Panc1 (cell line): ENCODE measurements around the gene RLN1. TPM values are rescaled to one million over a fixed set of nuclear protein-coding genes. Genes with fewer than 3 reads are reported as not detected.

Source experiments
- ATAC-seq: fragments of 200-7000 bp; cut with Tn5 transposase; 2 replicates; pipeline ENCODE4 v1.9.1; 2020; ENCODE audit warnings: mild to moderate bottlenecking, moderate library complexity
- BruUV-seq: library from RNA; stranded (reverse); fragments of 400-500 nt; replicated peaks from 2 replicates; lab custom pipeline; 2021; lab: Mats Ljungman, UMichigan
- CTCF ChIA-PET: fragments of 300-600 bp; sonication (Branson Sonifier 250); formaldehyde crosslinking; loops from one replicate; lab custom pipeline; 2022; ENCODE audit warnings: antibody characterized with exemption; lab: Charles Lee
- POLR2A ChIA-PET: fragments of 300-600 bp; sonication (Branson Sonifier 250); formaldehyde crosslinking; loops from one replicate; lab custom pipeline; 2022; ENCODE audit warnings: antibody characterized with exemption; lab: Charles Lee
- DNase-seq: peaks from one replicate; pipeline ENCODE4 v3.0.0-alpha.2; 2010; ENCODE audit warnings: low read depth, low spot score
- H3K27ac ChIP-seq: 2 replicates; pipeline ENCODE4 v1.5.1; 2011; ENCODE audit warnings: mild to moderate bottlenecking, low read length, inconsistent platforms
- H3K27me3 ChIP-seq: fragments of 200-500 bp; sonication (Bioruptor generic); 2 replicates; pipeline ENCODE4 v1.6.0; 2014; ENCODE audit warnings: low read length, inconsistent platforms; ENCODE audit not compliant: control insufficient read depth, insufficient read depth
- H3K36me3 ChIP-seq: fragments of 200-500 bp; sonication (Bioruptor generic); 2 replicates; pipeline ENCODE4 v1.5.1; 2014; ENCODE audit warnings: inconsistent platforms, mild to moderate bottlenecking, low read length, moderate library complexity; ENCODE audit not compliant: control insufficient read depth, insufficient read depth
- H3K4me1 ChIP-seq: 2 replicates; pipeline ENCODE4 v1.5.1; 2011; ENCODE audit warnings: inconsistent platforms, mild to moderate bottlenecking, low read length, moderate library complexity; ENCODE audit not compliant: control insufficient read depth, insufficient read depth
- H3K4me3 ChIP-seq, 2 experiments: 2 replicates each; pipeline ENCODE4 v1.5.1; 2011 to 2012; ENCODE audit warnings: low read depth in 2 of 2, low read length in 2 of 2, mild to moderate bottlenecking in 2 of 2, inconsistent platforms in 1 of 2, moderate library complexity in 1 of 2
- H3K9me3 ChIP-seq: fragments of 200-500 bp; sonication (Bioruptor generic); 2 replicates; pipeline ENCODE4 v1.5.1; 2014; ENCODE audit warnings: low read depth, mild to moderate bottlenecking, inconsistent platforms, low read length, moderate library complexity; ENCODE audit not compliant: control insufficient read depth, insufficient read depth
- POLR2AphosphoS5 ChIP-seq: IDR thresholded peaks from 2 replicates; pipeline ENCODE4 v1.6.1; 2012; ENCODE audit warnings: mild to moderate bottlenecking, low read depth, low read length, moderate library complexity
- REST ChIP-seq, 2 experiments: IDR thresholded peaks; 2 replicates each; pipeline ENCODE4 v1.6.1; 2011 to 2012; ENCODE audit warnings: low read depth in 2 of 2, control low read depth in 1 of 2, low read length in 1 of 2, mild to moderate bottlenecking in 1 of 2, moderate library complexity in 1 of 2; ENCODE audit not compliant: insufficient read depth in 1 of 2
- SIN3A ChIP-seq: IDR thresholded peaks from 2 replicates; pipeline ENCODE4 v1.6.1; 2012; ENCODE audit warnings: low read depth, mild to moderate bottlenecking, low read length, moderate library complexity, borderline replicate concordance; ENCODE audit not compliant: insufficient read depth
- TCF7L2 ChIP-seq: IDR thresholded peaks from 2 replicates; pipeline ENCODE4 v1.6.1; 2011; ENCODE audit warnings: mild to moderate bottlenecking, low read depth, low read length, inconsistent platforms
- in situ Hi-C: cut with HindIII; loops from 2 replicates; pipeline ENCODE4 v1.10.0; 2016; ENCODE audit warnings: low sequenced_read_pairs, low pct_unique_long_range_greater_than_20kb
- intact Hi-C: fragments of 100-400 bp; cut with micrococcal nuclease; formaldehyde crosslinking; loops from one replicate; pipeline ENCODE4 v1.10.0; 2022; ENCODE audit not compliant: unreplicated experiment
- total RNA-seq: library from RNA; stranded (reverse); gene quantifications from one replicate; pipeline ENCODE4 v1.2.1, GENCODE V29; 2021; ENCODE audit not compliant: unreplicated experiment
- TF ChIP-seq, protein P1 (sequence below): fragments of 450-650 bp; IDR thresholded peaks from 2 replicates; pipeline ENCODE4 v1.5.1; 2017; ENCODE audit warnings: mild to moderate bottlenecking

Gene RLN1
- total RNA-seq, 1 experiment from 2014 or later = not detected

- POLR2A ChIA-PET = no interaction called here
- Histone ChIP-seq H3K4me3 (no peak overlapping the region), H3K4me1 (no peaks in the 10 kb centered on the region), H3K27ac (no peak overlapping the region), H3K36me3 (no peaks in the 10 kb centered on the region), H3K9me3 (no peaks in the 10 kb centered on the region), H3K27me3 (no peaks in the 10 kb centered on the region)
- in situ Hi-C loops = no loop called here
- BruUV-seq = no TSS peak
- CTCF ChIA-PET = no interaction called here
- DNase-seq (no peak), ATAC-seq (no peak)
- intact Hi-C loops = no loop called here
- TF ChIP-seq POLR2AphosphoS5 = no peak
These were observed 47.5 kb downstream of the RLN1 start for GRCh38 chr9:5292141-5292540.

DNA sequence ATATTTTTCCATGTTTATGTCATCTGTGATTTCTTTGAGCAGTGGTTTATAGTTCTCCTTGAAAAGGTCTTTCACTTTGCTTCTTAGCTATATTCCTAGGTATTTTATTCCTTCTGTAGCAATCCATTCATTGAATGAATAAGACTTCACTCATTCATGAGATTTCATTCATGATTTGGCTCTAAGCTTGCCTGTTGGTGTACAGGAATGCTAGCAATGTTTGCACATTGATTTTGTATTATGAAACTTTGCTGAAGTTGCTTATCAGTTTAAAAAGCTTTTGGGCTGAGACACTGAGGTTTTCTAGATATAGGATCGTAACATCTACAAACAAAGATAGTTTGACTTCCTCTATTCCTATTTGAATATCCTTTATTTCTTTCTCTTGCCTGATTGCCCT, 51.1 kb downstream of the RLN1 start:
- no TSS peak for BruUV-seq
- intact Hi-C loops = no loop called here
- ATAC-seq = no peak
- no peaks in the 10 kb centered on the region for H3K9me3 ChIP-seq
- ChIA-PET POLR2A (no interaction called here), CTCF (no interaction called here)
- no peak overlapping the region for H3K4me3 ChIP-seq
- no peaks in the 10 kb centered on the region for H3K4me1 ChIP-seq
- in situ Hi-C loops = no loop called here
- H3K27ac ChIP-seq = no peak overlapping the region
- H3K36me3 ChIP-seq = no peaks in the 10 kb centered on the region
- TF ChIP-seq TCF7L2 (no peak), POLR2AphosphoS5 (no peak), SIN3A (no peak), REST (IDR thresholded peaks at IDR 0.05; ENCODE audit: insufficient read depth in 1 of 2, low read depth in 2 of 2, low read length in 1 of 2) (no peak)
- TF ChIP-seq, protein P1, sequence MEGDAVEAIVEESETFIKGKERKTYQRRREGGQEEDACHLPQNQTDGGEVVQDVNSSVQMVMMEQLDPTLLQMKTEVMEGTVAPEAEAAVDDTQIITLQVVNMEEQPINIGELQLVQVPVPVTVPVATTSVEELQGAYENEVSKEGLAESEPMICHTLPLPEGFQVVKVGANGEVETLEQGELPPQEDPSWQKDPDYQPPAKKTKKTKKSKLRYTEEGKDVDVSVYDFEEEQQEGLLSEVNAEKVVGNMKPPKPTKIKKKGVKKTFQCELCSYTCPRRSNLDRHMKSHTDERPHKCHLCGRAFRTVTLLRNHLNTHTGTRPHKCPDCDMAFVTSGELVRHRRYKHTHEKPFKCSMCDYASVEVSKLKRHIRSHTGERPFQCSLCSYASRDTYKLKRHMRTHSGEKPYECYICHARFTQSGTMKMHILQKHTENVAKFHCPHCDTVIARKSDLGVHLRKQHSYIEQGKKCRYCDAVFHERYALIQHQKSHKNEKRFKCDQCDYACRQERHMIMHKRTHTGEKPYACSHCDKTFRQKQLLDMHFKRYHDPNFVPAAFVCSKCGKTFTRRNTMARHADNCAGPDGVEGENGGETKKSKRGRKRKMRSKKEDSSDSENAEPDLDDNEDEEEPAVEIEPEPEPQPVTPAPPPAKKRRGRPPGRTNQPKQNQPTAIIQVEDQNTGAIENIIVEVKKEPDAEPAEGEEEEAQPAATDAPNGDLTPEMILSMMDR = no peak
- no peaks in the 10 kb centered on the region for H3K27me3 ChIP-seq
- no peak for DNase-seq

DNA sequence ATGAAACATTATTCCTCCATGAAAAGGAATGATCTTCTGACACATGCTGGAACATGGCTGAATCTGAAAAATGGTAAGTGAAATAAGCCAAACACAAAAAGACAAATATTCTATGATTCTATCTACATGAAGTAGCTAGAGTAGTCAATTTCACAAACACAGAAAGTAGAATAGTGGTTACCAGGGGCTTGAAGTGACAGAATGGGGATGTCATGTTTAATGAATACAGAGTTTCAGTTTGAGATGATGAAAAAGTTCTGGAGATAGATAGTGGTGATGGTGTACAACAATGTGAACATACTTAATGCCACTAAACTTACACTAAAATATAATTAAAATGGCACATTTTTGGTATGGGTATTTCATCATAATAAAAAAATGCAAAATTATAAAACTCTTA, 53.4 kb downstream of the RLN1 start:
- intact Hi-C loops = no loop called here
- Histone ChIP-seq H3K27me3 (no peaks in the 10 kb centered on the region), H3K36me3 (no peaks in the 10 kb centered on the region), H3K27ac (no peak overlapping the region), H3K9me3 (no peaks in the 10 kb centered on the region), H3K4me3 (no peak overlapping the region), H3K4me1 (no peaks in the 10 kb centered on the region)
- no peak for ATAC-seq
- TF ChIP-seq SIN3A (no peak), TCF7L2 (no peak), REST (IDR thresholded peaks at IDR 0.05; ENCODE audit: insufficient read depth in 1 of 2, low read depth in 2 of 2, low read length in 1 of 2) (no peak), POLR2AphosphoS5 (no peak)
- TF ChIP-seq, protein P1 = no peak
- ChIA-PET POLR2A (no interaction called here), CTCF (no interaction called here)
- in situ Hi-C loops = no loop called here
- BruUV-seq = no TSS peak
- DNase-seq = no peak
